ENCODE results near the gene RAE1. TPM values are rescaled to one million over a fixed set of nuclear protein-coding genes. Genes with fewer than 3 reads are reported as not detected.

RAE1 gene
- total and polyA plus RNA-seq, 4 experiments from 2014 or later = 30.9 to 43.9 (median 32.8) TPM

GRCh38 chr20:57384486-57384885 is 33.4 kb downstream of the RAE1 start:
- no peak for DNase-seq
- intact Hi-C loops (cut with micrococcal nuclease) = no loop called here
- POLR2A ChIA-PET (ENCODE audit: partially characterized antibody) = interaction anchor here (9.6 kb wide), 1 partner anchor 16 kb away, joined by 150 read pairs; no protein-coding TSS in a partner anchor
- peaks cover 12 to 32% (median 22%) of the 10 kb centered on the region in 4 donors for H3K4me1 Mint-ChIP-seq
- CTCF ChIA-PET (ENCODE audit: partially characterized antibody) = interaction anchor here (1.0 to 6.9 kb wide), 8 partner anchors 7 to 114 kb away, joined by 3 to 48 read pairs (median 14); partner anchors contain the start of gene RBM38
- H3K36me3 ChIP-seq (ENCODE audit: insufficient read depth, low read length) = peaks cover 5% of the 10 kb centered on the region
- no peaks in the 10 kb centered on the region for H3K9me3 ChIP-seq (ENCODE audit: control insufficient read depth in 1 of 2, low read length in 2 of 2)
- no peaks in the 10 kb centered on the region for H3K27me3 ChIP-seq (ENCODE audit: insufficient read depth, low read length)
- H3K9me3 Mint-ChIP-seq = no peaks in the 10 kb centered on the region
- H3K4me1 ChIP-seq (ENCODE audit: insufficient read depth, low read length) = peaks cover 21% of the 10 kb centered on the region
- no peak overlapping the region for H3K27ac ChIP-seq (ENCODE audit: low read depth, low read length)
- peak overlapping the region in 1 of 7 donors; percentile 4 for H3K27ac Mint-ChIP-seq
- H3K4me3 Mint-ChIP-seq = no peak overlapping the region
- no peak overlapping the region for H3K4me3 ChIP-seq (ENCODE audit: low read length in 2 of 2)
- H3K27me3 Mint-ChIP-seq = no peaks in the 10 kb centered on the region
- peaks cover 5 to 16% of the 10 kb centered on the region in 2 donors for H3K36me3 Mint-ChIP-seq

- Histone ChIP-seq H3K9me3 (ENCODE audit: control insufficient read depth in 1 of 2, low read length in 2 of 2) (no peaks in the 10 kb centered on the region), H3K27ac (ENCODE audit: low read depth, low read length) (no peak overlapping the region), H3K4me3 (ENCODE audit: low read length in 2 of 2) (no peak overlapping the region), H3K27me3 (ENCODE audit: insufficient read depth, low read length) (no peaks in the 10 kb centered on the region), H3K36me3 (ENCODE audit: insufficient read depth, low read length) (peaks cover 5% of the 10 kb centered on the region), H3K4me1 (ENCODE audit: insufficient read depth, low read length) (peaks cover 27% of the 10 kb centered on the region)
- intact Hi-C loops (cut with micrococcal nuclease) = no loop called here
- Mint-ChIP-seq H3K4me1 (peaks cover 14 to 36% (median 25%) of the 10 kb centered on the region in 4 donors), H3K27me3 (no peaks in the 10 kb centered on the region), H3K4me3 (no peak overlapping the region), H3K27ac (peak overlapping the region in 5 of 7 donors; percentile 4 to 72 (median 29)), H3K9me3 (no peaks in the 10 kb centered on the region), H3K36me3 (peaks cover 3 to 12% of the 10 kb centered on the region in 2 donors)
- ChIA-PET CTCF (ENCODE audit: partially characterized antibody) (interaction anchor here (1.0 to 6.9 kb wide), 7 partner anchors 13 to 114 kb away, joined by 3 to 48 read pairs (median 8); no protein-coding TSS in a partner anchor), POLR2A (ENCODE audit: partially characterized antibody) (interaction anchor here (0.8 to 9.6 kb wide), 2 partner anchors 15 to 50 kb away, joined by 3 to 150 read pairs; no protein-coding TSS in a partner anchor)
- DNase-seq = no peak
These were observed 34.1 kb downstream of the RAE1 start for GRCh38 chr20:57384953-57385761.

GRCh38 chr20:57385940-57386339 is 34.9 kb downstream of the RAE1 start:
- H3K4me3 Mint-ChIP-seq = no peak overlapping the region
- Histone ChIP-seq H3K4me3 (ENCODE audit: low read length in 2 of 2) (no peak overlapping the region), H3K9me3 (ENCODE audit: control insufficient read depth in 1 of 2, low read length in 2 of 2) (no peaks in the 10 kb centered on the region), H3K27me3 (ENCODE audit: insufficient read depth, low read length) (no peaks in the 10 kb centered on the region), H3K4me1 (ENCODE audit: insufficient read depth, low read length) (peaks cover 35% of the 10 kb centered on the region), H3K27ac (ENCODE audit: low read depth, low read length) (no peak overlapping the region), H3K36me3 (ENCODE audit: insufficient read depth, low read length) (peaks cover 5% of the 10 kb centered on the region)
- intact Hi-C loops (cut with micrococcal nuclease) = no loop called here
- DNase-seq = no peak
- ChIA-PET CTCF (ENCODE audit: partially characterized antibody) (interaction anchor here (1.2 to 2.0 kb wide), 2 partner anchors 49 to 110 kb away, joined by 3 to 8 read pairs; no protein-coding TSS in a partner anchor), POLR2A (ENCODE audit: partially characterized antibody) (interaction anchor here (9.6 kb wide), 1 partner anchor 14 kb away, joined by 150 read pairs; no protein-coding TSS in a partner anchor)
- H3K27me3 Mint-ChIP-seq = no peaks in the 10 kb centered on the region
- H3K4me1 Mint-ChIP-seq = peaks cover 18 to 43% (median 30%) of the 10 kb centered on the region in 4 donors
- peak overlapping the region in 1 of 7 donors; percentile 29 for H3K27ac Mint-ChIP-seq
- H3K9me3 Mint-ChIP-seq = peaks cover 0 to 2% (median 0%) of the 10 kb centered on the region in 8 donors
- H3K36me3 Mint-ChIP-seq = peaks cover 3 to 12% of the 10 kb centered on the region in 2 donors

GRCh38 chr20:57386762-57387161 is 35.7 kb downstream of the RAE1 start:
- intact Hi-C loops (cut with micrococcal nuclease) = no loop called here
- Mint-ChIP-seq H3K4me3 (peak overlapping the region in 1 of 8 donors; percentile 15), H3K36me3 (peaks cover 3 to 8% of the 10 kb centered on the region in 2 donors), H3K4me1 (peaks cover 16 to 41% (median 28%) of the 10 kb centered on the region in 4 donors), H3K9me3 (peaks cover 0 to 2% (median 0%) of the 10 kb centered on the region in 8 donors), H3K27ac (peak overlapping the region in 1 of 7 donors; percentile 18), H3K27me3 (no peaks in the 10 kb centered on the region)
- DNase-seq = no peak
- Histone ChIP-seq H3K36me3 (ENCODE audit: insufficient read depth, low read length) (peaks cover 5% of the 10 kb centered on the region), H3K27ac (ENCODE audit: low read depth, low read length) (no peak overlapping the region), H3K27me3 (ENCODE audit: insufficient read depth, low read length) (no peaks in the 10 kb centered on the region), H3K4me3 (ENCODE audit: low read length in 2 of 2) (no peak overlapping the region), H3K4me1 (ENCODE audit: insufficient read depth, low read length) (peaks cover 36% of the 10 kb centered on the region), H3K9me3 (ENCODE audit: control insufficient read depth in 1 of 2, low read length in 2 of 2) (no peaks in the 10 kb centered on the region)
- ChIA-PET CTCF (ENCODE audit: partially characterized antibody) (interaction anchor here (1.0 to 8.1 kb wide), 5 partner anchors 11 to 106 kb away, joined by 3 to 92 read pairs (median 8); no protein-coding TSS in a partner anchor), POLR2A (ENCODE audit: partially characterized antibody) (interaction anchor here (9.6 kb wide), 1 partner anchor 13 kb away, joined by 150 read pairs; no protein-coding TSS in a partner anchor)

GRCh38 chr20:57387463-57387862 is 36.4 kb downstream of the RAE1 start:
- Mint-ChIP-seq H3K9me3 (peaks cover 0 to 2% (median 0%) of the 10 kb centered on the region in 8 donors), H3K27ac (peak overlapping the region in 2 of 7 donors; percentile 78 to 95), H3K4me1 (peaks cover 12 to 39% (median 23%) of the 10 kb centered on the region in 4 donors), H3K36me3 (peaks cover 3 to 11% of the 10 kb centered on the region in 2 donors), H3K4me3 (no peak overlapping the region), H3K27me3 (no peaks in the 10 kb centered on the region)
- Histone ChIP-seq H3K9me3 (ENCODE audit: control insufficient read depth in 1 of 2, low read length in 2 of 2) (no peaks in the 10 kb centered on the region), H3K27me3 (ENCODE audit: insufficient read depth, low read length) (no peaks in the 10 kb centered on the region), H3K4me3 (ENCODE audit: low read length in 2 of 2) (no peak overlapping the region), H3K27ac (ENCODE audit: low read depth, low read length) (no peak overlapping the region), H3K36me3 (ENCODE audit: insufficient read depth, low read length) (peaks cover 5% of the 10 kb centered on the region), H3K4me1 (ENCODE audit: insufficient read depth, low read length) (peaks cover 29% of the 10 kb centered on the region)
- CTCF ChIA-PET (ENCODE audit: partially characterized antibody) = interaction anchor here (1.0 to 8.1 kb wide), 7 partner anchors 6 to 105 kb away, joined by 3 to 92 read pairs (median 23); no protein-coding TSS in a partner anchor
- DNase-seq = no peak
- POLR2A ChIA-PET (ENCODE audit: partially characterized antibody) = interaction anchor here (9.6 kb wide), 1 partner anchor 13 kb away, joined by 150 read pairs; no protein-coding TSS in a partner anchor
- intact Hi-C loops (cut with micrococcal nuclease) = no loop called here

- H3K27me3 ChIP-seq (ENCODE audit: insufficient read depth, low read length) = no peaks in the 10 kb centered on the region
- peak overlapping the region in 5 of 7 donors; percentile 36 to 95 (median 73) for H3K27ac Mint-ChIP-seq
- H3K4me3 ChIP-seq (ENCODE audit: low read length in 2 of 2) = no peak overlapping the region
- H3K9me3 Mint-ChIP-seq = peaks cover 0 to 2% (median 0%) of the 10 kb centered on the region in 8 donors
- no peak for DNase-seq
- intact Hi-C loops (cut with micrococcal nuclease) = no loop called here
- H3K36me3 ChIP-seq (ENCODE audit: insufficient read depth, low read length) = peaks cover 5% of the 10 kb centered on the region
- no peak overlapping the region for H3K27ac ChIP-seq (ENCODE audit: low read depth, low read length)
- peaks cover 24% of the 10 kb centered on the region for H3K4me1 ChIP-seq (ENCODE audit: insufficient read depth, low read length)
- no peaks in the 10 kb centered on the region for H3K9me3 ChIP-seq (ENCODE audit: control insufficient read depth in 1 of 2, low read length in 2 of 2)
- no peaks in the 10 kb centered on the region for H3K27me3 Mint-ChIP-seq
- ChIA-PET CTCF (ENCODE audit: partially characterized antibody) (interaction anchor here (0.7 to 8.1 kb wide), 9 partner anchors 6 to 108 kb away, joined by 3 to 92 read pairs (median 11); no protein-coding TSS in a partner anchor), POLR2A (ENCODE audit: partially characterized antibody) (interaction anchor here (9.6 kb wide), 1 partner anchor 12 kb away, joined by 150 read pairs; no protein-coding TSS in a partner anchor)
- peaks cover 5 to 16% of the 10 kb centered on the region in 2 donors for H3K36me3 Mint-ChIP-seq
- peak overlapping the region in 1 of 8 donors; percentile 59 for H3K4me3 Mint-ChIP-seq
- H3K4me1 Mint-ChIP-seq = peaks cover 8 to 39% (median 22%) of the 10 kb centered on the region in 4 donors
These were observed 36.9 kb downstream of the RAE1 start for GRCh38 chr20:57387945-57388371.

Data from CD4-positive, alpha-beta memory T cell (primary cell).